Measurements from ENCODE around the gene ACTL8.

Gene ACTL8, protein sequence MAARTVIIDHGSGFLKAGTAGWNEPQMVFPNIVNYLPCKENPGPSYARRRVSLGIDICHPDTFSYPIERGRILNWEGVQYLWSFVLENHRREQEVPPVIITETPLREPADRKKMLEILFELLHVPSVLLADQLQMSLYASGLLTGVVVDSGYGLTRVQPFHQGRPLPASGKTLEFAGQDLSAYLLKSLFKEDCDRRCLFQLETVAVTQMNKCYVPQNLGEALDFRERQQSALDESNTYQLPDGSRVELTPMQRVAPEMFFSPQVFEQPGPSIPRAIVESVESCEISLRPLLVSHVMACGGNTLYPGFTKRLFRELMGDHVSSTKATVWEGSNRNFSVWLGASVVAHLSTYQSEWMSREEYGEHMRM

GRCh38 chr1:17755120-17755519 is at the start of gene ACTL8:
Gene ACTL8 (plus strand): TSS chr1:17755333. CDS start chr1:17823009, 67,676 bp downstream.
- DNase-seq, result no peak

DNA sequence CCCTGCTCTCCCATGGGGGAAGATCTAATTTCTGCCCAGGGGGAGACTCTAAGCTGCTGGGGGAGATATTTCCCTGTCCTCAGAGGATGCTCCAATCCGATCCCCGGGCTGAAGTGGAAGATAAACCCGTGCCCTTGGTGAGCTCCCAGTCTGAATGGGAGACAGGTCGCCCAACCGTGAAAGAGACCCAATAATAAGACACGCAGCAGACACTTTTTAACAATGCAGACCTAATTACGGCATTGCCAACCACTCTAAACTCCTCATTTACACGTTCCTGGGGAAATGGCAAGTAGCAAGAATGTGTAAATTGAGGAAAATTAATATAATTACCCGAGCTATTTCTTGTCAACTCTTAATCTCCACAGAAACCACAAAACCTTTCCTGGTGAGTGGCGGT is 48.7 kb upstream of the ACTL8 start:
- DNase-seq, result no peak

- DNase-seq, result no peak
Observed at GRCh38 chr1:17709981-17710380, 45.2 kb upstream of the ACTL8 start.

DNA sequence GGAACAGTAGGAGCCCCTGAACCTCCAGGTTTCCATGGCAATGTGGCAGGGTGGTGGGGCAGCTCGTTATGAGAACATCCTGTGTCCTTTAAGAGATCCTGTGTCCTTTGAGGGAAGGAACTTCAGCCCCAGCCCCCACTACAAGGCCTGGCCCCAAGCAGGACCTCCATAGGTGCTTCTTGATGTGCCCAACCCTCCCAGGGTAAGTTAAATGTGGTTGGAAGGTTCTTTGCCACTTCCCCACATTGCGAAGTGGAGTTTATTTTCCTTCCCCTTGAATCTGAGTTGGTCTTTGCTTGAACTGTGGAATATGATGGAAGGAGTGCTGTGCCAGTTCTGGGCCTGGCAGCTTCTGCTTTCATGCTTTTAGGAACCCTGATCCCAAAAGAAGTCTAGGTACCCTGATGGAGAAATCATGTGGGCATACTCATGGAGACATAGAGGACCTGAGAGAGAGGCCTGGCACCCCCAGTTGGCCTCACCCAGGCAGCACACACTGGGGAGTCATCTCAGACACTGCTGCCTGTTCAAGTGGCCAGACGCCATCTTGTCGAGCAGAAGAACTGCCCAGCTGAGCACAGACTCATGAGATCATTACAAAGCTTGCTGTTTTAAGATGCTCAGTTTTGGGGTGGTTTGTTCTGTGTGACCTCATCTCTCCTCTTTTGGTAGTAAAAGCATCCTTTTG is 44.1 kb upstream of the ACTL8 start:
- DNase-seq, result no peak

DNA sequence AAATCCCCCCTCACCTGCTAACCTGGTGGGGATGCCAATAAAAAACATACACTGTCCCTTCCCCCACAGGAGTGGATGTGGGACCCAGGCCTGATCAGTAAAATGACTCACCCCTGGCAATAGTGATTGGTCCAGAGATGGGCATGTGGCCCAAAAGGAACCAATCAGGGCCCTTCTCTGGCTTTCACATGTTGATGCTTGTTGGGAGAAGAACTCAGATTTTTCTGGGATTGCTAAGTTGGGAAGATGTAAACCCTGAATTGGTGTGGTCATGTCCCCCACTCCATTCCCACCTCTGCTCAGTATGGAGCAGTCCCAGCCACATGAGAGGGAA is 43.6 kb upstream of the ACTL8 start:
- no peak for DNase-seq

DNA sequence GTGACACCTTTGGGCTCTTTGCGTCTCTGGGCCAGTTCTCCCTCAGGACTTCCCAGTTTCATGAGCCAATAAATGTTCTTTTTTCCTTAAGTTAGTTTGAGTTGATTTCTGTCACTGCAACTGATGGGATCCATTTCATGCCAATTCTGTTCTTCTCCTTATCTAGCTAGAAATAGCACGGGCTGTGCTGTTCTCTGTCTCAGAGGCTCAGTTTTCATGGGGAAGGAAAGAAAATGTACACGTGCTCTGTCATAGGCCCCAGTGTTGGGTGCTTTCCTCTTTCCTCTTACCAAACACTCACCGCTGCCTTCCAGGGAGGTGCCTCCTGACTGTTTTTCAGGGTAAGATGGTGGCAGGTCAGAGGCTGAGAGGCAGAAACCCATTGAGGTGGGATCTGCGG is 43.2 kb upstream of the ACTL8 start:
- DNase-seq, result no peak

DNA sequence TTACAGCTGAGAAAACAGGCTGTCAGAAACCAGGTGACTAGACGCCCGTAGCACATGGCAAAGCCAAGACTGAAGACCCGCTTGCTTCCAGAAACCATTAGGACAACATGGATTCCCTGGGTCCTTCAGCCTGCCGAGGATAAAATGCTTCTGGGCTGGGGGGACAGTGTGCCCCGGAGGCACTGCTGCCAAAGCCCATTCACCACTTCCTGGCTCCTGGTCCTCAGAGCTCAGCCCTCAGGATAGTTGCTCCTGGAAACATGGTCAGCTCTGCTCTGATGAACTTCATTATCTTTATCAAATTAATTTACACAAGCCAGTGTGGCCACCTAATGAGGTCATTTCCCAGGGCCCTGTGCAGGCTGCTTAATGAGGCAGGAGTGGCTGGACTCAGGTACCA is 41.1 kb upstream of the ACTL8 start:
- no peak for DNase-seq

DNA sequence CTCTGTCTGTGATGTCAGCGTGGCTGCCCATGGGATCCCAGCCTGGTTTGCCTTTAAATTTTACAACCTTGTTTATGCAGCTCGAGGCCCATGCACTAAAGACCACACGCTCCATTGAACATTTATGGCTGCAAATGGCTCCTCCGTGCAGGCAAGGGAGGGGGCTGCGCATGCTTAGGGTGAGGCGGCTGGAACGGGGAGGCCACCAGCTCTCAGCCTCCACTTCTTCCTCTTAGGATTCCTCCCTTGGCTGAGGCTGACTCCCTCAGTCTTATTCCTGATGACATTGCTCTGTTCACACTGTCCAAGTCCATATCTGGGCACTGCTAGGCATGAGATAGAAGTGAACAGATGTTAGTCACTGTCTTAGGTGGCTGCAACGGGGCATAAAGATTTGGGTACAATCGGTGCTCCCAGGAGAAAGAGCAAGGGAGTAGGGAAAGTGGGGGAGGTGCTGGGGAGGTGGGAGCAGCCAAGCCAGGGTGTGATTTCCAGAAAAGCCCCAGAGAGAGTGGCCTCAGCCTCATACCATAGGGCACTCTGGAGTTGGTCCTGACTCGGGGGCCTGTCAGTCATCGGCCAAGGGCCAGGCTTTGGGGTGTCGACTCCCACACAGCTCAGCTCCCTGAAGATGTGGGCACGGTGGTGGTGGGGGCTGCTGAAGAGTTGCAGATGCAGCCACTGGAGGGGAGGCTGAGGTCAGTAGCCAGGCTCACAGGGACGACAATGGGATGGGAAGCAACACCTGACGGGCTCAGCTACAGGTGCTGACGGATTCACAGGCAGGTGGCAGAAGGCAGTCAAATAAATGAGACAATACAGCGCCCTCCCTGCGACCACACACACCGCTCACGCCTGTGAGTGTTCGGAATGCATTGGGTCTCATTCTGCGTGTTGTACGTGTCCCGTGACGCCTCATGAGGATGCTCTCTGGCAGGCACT is 37.3 kb upstream of the ACTL8 start:
- peak; percentile 92 for DNase-seq

DNA sequence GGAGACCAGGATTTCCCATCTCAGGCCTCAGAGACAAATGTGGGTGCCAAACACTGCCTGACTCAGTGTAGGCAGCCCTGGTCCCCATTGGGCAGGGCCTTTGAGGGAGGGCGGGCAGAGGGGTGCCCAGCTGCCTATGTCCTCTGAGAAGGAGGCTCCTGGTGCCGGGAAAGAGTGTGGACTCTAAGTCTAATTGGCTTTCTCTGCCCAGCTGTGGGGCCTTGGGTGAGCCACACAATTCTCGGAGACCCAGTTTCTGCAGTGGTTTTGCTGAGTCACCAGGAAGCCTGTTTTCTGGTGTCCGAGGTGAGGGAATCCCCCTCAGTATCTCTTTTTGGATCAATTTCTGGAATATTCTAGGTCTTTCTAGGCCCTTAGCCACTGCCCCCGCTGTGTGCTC is 35.3 kb upstream of the ACTL8 start:
- no peak for DNase-seq

DNA sequence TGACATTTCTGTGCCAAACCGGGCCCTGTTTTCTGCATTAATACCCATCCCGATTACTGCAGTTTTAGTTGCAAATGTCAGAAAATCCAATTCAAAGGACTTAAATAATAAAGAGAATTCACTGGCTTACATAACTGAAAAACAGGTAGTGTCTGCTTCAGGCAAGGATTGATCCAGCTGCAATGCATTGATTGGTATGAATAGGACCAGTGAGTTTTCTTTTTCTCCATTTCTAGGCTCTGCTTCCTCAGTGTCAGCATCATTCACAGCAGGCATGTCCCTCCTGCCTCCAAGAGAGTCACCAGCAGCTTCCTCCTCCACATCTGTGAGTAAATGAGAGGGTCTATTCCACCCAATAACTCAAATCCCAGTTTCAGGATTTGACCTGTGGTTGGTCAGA is 33.7 kb upstream of the ACTL8 start:
- no peak for DNase-seq

GRCh38 chr1:17723684-17724083 is 31.4 kb upstream of the ACTL8 start:
- no peak for DNase-seq

DNA sequence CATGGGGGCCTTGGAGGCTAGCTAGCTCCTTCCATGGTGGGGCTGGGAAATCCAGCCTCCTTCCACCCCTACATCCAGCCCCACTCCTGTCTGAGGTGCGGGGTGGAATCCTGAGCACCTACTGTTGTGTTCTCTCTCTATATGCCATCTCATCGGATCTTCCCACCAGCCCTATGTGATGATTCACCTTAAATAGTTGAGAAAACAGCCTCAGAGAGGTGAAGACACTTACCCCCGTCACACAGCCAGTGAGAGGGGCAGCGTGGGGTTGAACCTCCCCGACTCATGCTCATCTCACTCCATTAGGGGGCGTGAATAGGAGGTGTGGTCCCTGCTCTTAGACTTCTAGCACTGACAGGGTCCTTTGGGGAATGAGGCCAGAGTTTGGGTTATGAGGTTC is 31.0 kb upstream of the ACTL8 start:
- no peak for DNase-seq

DNA sequence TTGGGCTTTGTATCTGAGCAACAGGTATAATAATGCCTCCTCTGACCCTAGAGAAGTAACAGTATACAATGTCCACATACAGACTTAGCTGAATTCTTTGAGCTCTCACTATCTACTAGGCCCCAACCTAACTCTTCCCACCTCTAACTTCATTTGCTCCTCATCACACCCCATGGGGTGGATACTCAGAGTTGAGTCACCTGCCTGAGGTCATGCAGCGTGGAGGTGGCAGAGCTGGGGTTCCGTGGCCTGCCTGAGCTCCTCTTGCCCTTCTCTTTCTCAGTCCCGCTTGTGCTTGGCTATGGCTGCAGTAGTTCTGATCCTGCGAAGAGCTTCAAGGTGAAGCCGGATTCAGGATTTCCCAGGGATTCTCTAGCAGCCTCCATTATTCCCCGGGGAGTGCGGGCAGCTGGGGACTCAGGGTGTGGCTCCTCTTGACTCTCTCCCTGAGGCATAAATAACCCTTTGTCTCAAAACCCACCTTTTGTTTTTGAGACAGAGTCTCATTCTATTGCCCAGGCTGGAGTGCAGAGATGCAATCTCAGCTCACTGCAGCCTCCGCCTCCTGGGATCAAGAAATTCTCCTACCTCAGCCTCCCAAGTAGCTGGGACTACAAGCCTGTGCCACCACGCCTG is 29.9 kb upstream of the ACTL8 start:
- DNase-seq, result no peak

DNA sequence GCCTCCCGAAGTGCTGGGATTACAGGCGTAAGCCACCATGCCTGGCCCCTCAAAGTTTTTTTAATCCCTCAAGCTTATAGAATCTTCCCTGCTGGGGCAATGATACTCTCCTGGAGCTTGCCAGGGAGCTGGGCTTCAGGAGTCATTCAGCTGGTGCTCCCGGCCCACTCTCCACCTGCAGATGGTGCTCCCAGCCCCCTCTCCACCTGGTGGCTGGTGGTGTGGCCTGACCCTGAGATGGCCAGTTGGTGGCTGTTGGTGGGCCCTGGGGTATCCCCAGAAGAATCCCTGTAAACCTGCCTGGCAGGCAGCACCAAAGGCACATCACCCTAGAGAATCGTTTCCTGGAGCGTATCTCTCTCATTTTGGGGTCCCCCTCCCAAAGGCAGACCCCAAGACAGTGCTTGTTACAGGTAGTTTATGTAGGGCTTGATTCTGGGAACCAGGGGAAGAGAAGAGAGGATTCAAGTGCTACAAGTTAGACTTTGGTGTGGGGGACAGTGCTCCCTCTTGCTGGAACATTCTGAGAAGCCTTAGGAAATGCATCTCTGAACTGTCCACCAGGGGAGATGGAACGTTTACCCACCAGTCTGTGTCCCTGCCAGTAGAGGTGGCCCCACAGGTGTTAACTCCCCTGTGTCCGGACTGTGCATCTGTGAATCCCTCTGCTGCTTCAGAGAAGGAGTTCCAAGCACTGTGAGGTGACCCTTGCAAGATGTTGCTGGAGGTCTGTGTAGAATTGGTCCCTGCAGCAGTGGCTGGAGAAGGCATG is 29.1 kb upstream of the ACTL8 start:
- no peak for DNase-seq

DNA sequence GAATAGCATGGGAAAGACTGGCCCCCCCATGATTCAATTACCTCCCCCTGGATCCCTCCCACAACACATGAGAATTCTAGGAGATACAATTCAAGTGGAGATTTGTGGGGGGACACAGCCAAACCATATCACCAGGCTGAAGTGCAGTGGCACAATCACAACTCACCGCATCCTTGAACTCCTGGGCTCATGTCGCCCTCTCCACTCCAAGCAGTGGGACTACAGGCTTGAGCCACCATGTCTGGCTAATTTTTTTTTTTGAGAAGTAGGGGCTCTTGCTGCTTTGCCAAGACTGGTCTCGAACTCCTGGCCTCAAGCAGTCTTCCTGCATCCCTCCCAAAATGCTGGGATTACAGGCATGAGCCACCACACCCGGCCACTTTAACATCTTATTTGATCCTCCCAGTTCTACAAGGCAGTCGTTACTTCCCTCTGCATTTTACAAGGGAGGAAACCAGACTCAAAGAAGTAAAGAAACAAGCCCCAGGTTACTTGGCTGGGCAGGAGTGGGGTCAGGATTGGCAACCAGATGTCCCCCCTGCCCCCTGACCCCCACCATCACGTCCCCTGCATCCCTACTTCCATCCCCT is 26.9 kb upstream of the ACTL8 start:
- no peak for DNase-seq

DNA sequence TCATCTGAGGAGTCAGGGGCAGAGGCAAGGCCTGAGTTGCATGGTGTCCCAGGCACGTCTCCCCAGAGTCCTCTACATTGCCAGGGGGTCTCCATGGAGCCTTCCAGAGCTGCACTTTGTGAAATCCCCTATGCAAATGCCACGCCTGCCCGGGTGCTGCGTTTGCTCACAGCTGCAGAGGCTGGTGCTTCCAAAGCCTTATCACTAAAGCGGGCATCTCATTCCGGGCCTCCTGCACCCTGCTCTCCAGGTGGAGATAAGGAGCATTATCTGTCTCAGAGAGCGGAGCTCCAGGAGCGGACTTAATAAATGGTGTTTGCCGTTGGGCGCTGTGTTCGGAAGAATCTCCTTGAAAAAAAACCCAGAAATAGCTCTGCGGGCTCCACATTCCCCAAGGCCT is 25.9 kb upstream of the ACTL8 start:
- no peak for DNase-seq

- no peak for DNase-seq
Observed at GRCh38 chr1:17729909-17730308, 25.2 kb upstream of the ACTL8 start.

GRCh38 chr1:17731460-17731859 is 23.7 kb upstream of the ACTL8 start:
- DNase-seq, result no peak

DNA sequence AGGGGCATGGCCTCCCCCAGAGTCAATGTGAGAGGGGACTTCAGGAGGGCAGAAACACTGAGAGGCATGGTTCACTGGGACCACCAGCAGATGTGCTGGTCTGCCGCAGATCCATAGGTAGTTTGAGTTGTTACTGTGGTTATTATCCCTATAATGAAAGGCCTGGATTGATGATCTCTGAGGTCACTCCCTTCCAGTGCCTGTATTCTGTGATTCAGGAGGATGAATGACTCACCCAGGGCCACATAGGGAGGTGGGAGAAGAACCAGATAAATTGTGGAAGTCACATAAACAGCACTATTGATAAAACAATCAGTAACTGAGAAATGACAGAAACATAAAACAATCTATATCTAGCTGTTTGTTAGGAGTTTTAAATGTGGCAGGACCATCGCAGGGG is 22.7 kb upstream of the ACTL8 start:
- DNase-seq, result no peak

GRCh38 chr1:17733661-17734060 is 21.5 kb upstream of the ACTL8 start:
- no peak for DNase-seq

DNA sequence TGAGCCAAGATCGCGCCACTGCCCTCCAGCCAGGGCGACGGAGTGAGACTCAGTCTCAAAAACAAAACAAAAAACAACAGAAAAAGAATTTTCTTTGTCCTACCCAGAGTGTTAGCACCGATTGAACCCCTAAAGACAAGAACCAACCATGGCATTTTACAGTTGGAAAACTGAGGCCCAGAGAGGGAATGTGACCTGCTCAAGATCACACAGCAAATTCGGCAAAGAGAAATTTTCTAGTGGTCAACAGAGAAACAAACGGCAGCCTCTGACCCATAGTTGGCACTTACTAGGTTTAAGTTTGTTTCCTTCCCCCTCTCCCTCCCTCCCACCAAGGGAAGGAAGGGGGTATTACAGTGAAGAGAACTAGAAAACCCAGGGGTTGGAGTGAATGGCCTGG is 20.5 kb upstream of the ACTL8 start:
- DNase-seq, result no peak

- DNase-seq, result no peak
Observed at GRCh38 chr1:17735348-17735747, 19.8 kb upstream of the ACTL8 start.
